ENCODE results near the gene CLN5.

The CLN5 gene

DNA sequence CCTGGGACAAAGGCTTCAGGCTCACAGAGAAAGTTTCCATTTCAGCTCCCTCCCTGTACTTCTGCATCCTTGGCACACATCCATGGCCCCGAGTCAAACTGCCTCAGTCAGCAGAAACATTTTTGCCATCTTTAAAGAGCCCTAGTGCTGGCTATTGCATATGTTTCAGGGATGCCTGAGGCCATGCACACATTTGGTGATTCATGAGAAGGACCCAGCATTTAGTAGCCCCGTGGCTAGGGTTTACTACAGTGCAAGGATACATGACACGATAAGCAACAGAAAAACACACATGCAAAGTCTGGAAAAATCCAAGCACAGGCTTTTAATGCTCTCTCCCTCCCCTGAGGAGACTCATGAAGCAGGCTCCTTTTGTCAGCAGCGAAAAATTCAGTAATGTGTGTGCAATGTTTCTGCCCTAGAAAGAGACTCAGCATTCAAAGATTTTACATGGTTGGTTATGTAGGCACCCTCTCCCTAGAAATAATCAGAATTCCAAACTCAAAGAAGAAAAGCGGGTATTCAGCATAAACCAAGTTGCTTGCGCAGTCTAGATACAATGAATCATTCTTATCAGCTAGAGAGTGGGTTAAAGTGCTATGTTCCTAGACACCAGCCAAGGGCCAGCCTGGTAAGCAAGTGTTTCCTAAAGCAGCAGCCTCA, 26.0 kb upstream of the CLN5 start:
- TF ChIP-seq, protein P1, sequence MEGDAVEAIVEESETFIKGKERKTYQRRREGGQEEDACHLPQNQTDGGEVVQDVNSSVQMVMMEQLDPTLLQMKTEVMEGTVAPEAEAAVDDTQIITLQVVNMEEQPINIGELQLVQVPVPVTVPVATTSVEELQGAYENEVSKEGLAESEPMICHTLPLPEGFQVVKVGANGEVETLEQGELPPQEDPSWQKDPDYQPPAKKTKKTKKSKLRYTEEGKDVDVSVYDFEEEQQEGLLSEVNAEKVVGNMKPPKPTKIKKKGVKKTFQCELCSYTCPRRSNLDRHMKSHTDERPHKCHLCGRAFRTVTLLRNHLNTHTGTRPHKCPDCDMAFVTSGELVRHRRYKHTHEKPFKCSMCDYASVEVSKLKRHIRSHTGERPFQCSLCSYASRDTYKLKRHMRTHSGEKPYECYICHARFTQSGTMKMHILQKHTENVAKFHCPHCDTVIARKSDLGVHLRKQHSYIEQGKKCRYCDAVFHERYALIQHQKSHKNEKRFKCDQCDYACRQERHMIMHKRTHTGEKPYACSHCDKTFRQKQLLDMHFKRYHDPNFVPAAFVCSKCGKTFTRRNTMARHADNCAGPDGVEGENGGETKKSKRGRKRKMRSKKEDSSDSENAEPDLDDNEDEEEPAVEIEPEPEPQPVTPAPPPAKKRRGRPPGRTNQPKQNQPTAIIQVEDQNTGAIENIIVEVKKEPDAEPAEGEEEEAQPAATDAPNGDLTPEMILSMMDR (IDR thresholded peaks at IDR 0.05; ENCODE audit: low read depth, low read length, missing control alignments) = no peak
- H3K36me3 ChIP-seq (replicated peaks) = no peaks in the 10 kb centered on the region
- in situ Hi-C loops (cut with HindIII; ENCODE audit: low pct_ligation_motif_present, low sequenced_read_pairs) = no loop called here
- no peak overlapping the region for H3K4me3 ChIP-seq (ENCODE audit: low read depth, low read length)
- H3K27me3 ChIP-seq (replicated peaks) = no peaks in the 10 kb centered on the region
- DNase-seq = peak; percentile 62
- no peak overlapping the region for H3K27ac ChIP-seq

GRCh38 chr13:76967031-76967430, 24.9 kb upstream of the CLN5 start:
- no peak overlapping the region for H3K4me3 ChIP-seq (ENCODE audit: low read depth, low read length)
- no peak overlapping the region for H3K27ac ChIP-seq
- TF ChIP-seq, protein P1 (IDR thresholded peaks at IDR 0.05; ENCODE audit: low read depth, low read length, missing control alignments) = no peak
- in situ Hi-C loops (cut with HindIII; ENCODE audit: low pct_ligation_motif_present, low sequenced_read_pairs) = no loop called here
- DNase-seq = no peak
- H3K27me3 ChIP-seq (replicated peaks) = no peaks in the 10 kb centered on the region
- no peaks in the 10 kb centered on the region for H3K36me3 ChIP-seq (replicated peaks)

DNA sequence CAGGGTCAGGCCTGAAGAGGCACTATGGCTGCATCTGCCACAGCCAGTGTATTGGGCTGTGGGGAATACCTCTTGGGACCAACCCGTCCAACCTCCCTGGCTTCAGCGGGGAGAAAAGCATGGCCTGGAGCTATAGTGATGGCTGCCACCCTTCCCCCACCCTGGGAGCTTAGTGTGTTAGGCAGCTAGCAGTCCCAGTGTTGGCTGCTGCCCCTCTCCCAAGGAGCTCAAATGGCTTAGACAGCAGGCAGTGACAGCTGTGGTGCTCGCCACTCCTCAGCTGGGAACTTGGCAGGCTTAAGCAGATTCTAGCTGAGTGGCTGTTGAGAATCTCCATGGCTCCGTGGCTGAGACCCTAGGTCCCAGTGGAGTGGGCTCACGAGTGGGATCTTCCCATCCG, 23.8 kb upstream of the CLN5 start:
- Histone ChIP-seq H3K27ac (no peak overlapping the region), H3K27me3 (replicated peaks) (no peaks in the 10 kb centered on the region), H3K36me3 (replicated peaks) (no peaks in the 10 kb centered on the region), H3K4me3 (ENCODE audit: low read depth, low read length) (no peak overlapping the region)
- in situ Hi-C loops (cut with HindIII; ENCODE audit: low pct_ligation_motif_present, low sequenced_read_pairs) = no loop called here
- no peak for DNase-seq
- TF ChIP-seq, protein P1 (IDR thresholded peaks at IDR 0.05; ENCODE audit: low read depth, low read length, missing control alignments) = no peak

DNA sequence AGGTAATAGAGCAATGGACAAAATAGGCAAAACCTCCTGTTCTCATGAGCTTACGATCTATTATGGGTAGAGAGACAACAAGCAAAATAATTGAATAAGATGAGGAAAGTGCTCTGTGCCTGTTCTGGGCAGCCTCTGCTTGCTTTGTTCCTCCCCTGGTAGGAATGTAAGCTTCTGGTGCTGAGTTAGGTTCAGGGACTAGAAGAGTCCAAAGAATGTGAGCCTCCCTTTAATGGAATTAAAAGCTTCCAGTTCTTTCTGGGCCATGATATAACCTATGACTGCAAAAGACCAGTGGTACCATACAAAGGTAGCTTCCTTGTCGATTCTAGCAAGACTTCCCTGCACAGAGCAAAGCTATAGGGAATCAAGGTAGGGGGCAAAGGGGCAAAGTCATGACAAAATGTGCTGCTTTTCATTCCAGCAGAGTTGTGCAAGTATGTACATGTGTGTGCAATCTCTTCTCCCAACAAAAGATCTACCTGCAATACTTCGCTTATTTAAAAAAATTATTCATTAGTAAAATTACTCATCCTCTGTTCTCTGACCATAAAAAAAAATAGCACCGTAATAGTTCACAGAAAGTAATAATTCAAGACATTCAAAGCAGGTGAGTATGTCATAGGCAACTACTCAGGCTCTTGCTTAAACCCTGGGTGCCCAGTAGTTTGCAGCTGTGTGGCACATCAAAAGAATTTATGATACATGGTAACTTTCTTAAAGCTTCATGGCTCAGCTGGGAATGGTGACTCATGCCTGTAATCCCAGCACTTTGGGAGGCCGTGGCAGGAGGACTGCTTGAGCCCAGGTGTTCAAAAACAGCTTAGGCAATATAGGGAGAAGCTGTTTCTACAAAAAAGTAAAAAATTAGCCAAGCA, 22.2 kb upstream of the CLN5 start:
- in situ Hi-C loops (cut with HindIII; ENCODE audit: low pct_ligation_motif_present, low sequenced_read_pairs) = no loop called here
- TF ChIP-seq, protein P1 (IDR thresholded peaks at IDR 0.05; ENCODE audit: low read depth, low read length, missing control alignments) = no peak
- Histone ChIP-seq H3K27me3 (replicated peaks) (no peaks in the 10 kb centered on the region), H3K27ac (no peak overlapping the region), H3K36me3 (replicated peaks) (no peaks in the 10 kb centered on the region), H3K4me3 (ENCODE audit: low read depth, low read length) (no peak overlapping the region)
- no peak for DNase-seq

- Histone ChIP-seq H3K4me3 (ENCODE audit: low read depth, low read length) (no peak overlapping the region), H3K27me3 (replicated peaks) (no peaks in the 10 kb centered on the region), H3K36me3 (replicated peaks) (no peaks in the 10 kb centered on the region), H3K27ac (no peak overlapping the region)
- no peak for DNase-seq
- TF ChIP-seq, protein P1 (IDR thresholded peaks at IDR 0.05; ENCODE audit: low read depth, low read length, missing control alignments) = no peak
- in situ Hi-C loops (cut with HindIII; ENCODE audit: low pct_ligation_motif_present, low sequenced_read_pairs) = no loop called here
Measured at GRCh38 chr13:76971215-76971614, 20.7 kb upstream of the CLN5 start.
